PC-3 (cell line): ENCODE results near the gene VTA1. TPM values are rescaled to one million over a fixed set of nuclear protein-coding genes. Genes with fewer than 3 reads are reported as not detected.

ENCODE experiments used
- ATAC-seq: fragments of 200-7000 bp; cut with Tn5 transposase; 2 replicates; pipeline ENCODE4 v1.9.1; 2020; ENCODE audit warnings: mild to moderate bottlenecking, moderate library complexity
- BruUV-seq: library from RNA; stranded (reverse); fragments of 400-500 nt; replicated peaks from 2 replicates; lab custom pipeline; 2021; lab: Mats Ljungman, UMichigan
- CTCF ChIA-PET: fragments of 300-600 bp; sonication (Branson Sonifier 250); formaldehyde crosslinking; loops from one replicate; lab custom pipeline; 2022; ENCODE audit warnings: antibody characterized with exemption; lab: Charles Lee
- POLR2A ChIA-PET: fragments of 300-600 bp; sonication (Branson Sonifier 250); formaldehyde crosslinking; loops from one replicate; lab custom pipeline; 2022; ENCODE audit warnings: antibody characterized with exemption; ENCODE audit not compliant: unreplicated experiment; lab: Charles Lee
- DNase-seq: peaks from one replicate; pipeline ENCODE4 v3.0.0-alpha.2; 2015
- H2AFZ ChIP-seq: fragments of 300-600 bp; sonication (generic); 2 replicates; pipeline ENCODE4 v1.6.0; 2016; ENCODE audit warnings: antibody characterized with exemption, low read length
- H3F3A ChIP-seq: fragments of 300-600 bp; sonication (generic); one replicate; pipeline ENCODE4 v1.6.0; 2017; ENCODE audit warnings: antibody characterized with exemption, low read length, control low read depth, mild to moderate bottlenecking; ENCODE audit not compliant: unreplicated experiment
- H3K27ac ChIP-seq: fragments of 300-600 bp; sonication (generic); 2 replicates; pipeline ENCODE4 v1.5.1; 2016; ENCODE audit warnings: mild to moderate bottlenecking, low read length
- H3K27me3 ChIP-seq: fragments of 300-600 bp; sonication (generic); 2 replicates; pipeline ENCODE4 v1.6.1; 2016; ENCODE audit warnings: low read length, mixed read lengths
- H3K36me3 ChIP-seq: fragments of 300-600 bp; sonication (generic); 2 replicates; pipeline ENCODE4 v1.6.1; 2016; ENCODE audit warnings: low read depth, mixed run types, low read length, mixed read lengths
- H3K4me1 ChIP-seq: fragments of 300-600 bp; sonication (generic); 2 replicates; pipeline ENCODE4 v1.5.1; 2016; ENCODE audit warnings: low read length; ENCODE audit not compliant: insufficient read depth
- H3K4me2 ChIP-seq: fragments of 300-600 bp; sonication (generic); 2 replicates; pipeline ENCODE4 v1.6.0; 2016; ENCODE audit warnings: low read length
- H3K4me3 ChIP-seq: fragments of 300-600 bp; sonication (generic); 2 replicates; pipeline ENCODE4 v1.5.1; 2016; ENCODE audit warnings: mild to moderate bottlenecking, low read length, mixed read lengths
- H3K79me2 ChIP-seq: fragments of 300-600 bp; sonication (generic); 2 replicates; pipeline ENCODE4 v1.6.1; 2017; ENCODE audit warnings: low read length, mixed read lengths
- H3K9ac ChIP-seq: fragments of 300-600 bp; sonication (generic); 2 replicates; pipeline ENCODE4 v1.6.0; 2016; ENCODE audit warnings: mild to moderate bottlenecking, low read length
- H3K9me2 ChIP-seq: fragments of 300-600 bp; sonication (generic); replicated peaks from 2 replicates; pipeline ENCODE4 v1.6.1; 2016; ENCODE audit warnings: mixed run types, low read length, mixed read lengths
- H3K9me3 ChIP-seq: fragments of 300-600 bp; sonication (generic); 2 replicates; pipeline ENCODE4 v1.6.1; 2016; ENCODE audit warnings: low read length, mixed read lengths
- H4K20me1 ChIP-seq: fragments of 300-600 bp; sonication (generic); 2 replicates; pipeline ENCODE4 v1.6.1; 2016; ENCODE audit warnings: low read length, mixed read lengths
- EZH2 ChIP-seq: fragments of 300-600 bp; sonication (generic); IDR thresholded peaks from one replicate; pipeline ENCODE4 v1.6.1; 2017; ENCODE audit warnings: antibody characterized with exemption, mild to moderate bottlenecking, low read length; ENCODE audit not compliant: unreplicated experiment
- EZH2phosphoT487 ChIP-seq: fragments of 300-600 bp; sonication (generic); IDR thresholded peaks from 2 replicates; pipeline ENCODE4 v1.6.1; 2018; ENCODE audit warnings: mild to moderate bottlenecking, antibody characterized with exemption, low read length, borderline replicate concordance
- intact Hi-C: fragments of 100-400 bp; cut with micrococcal nuclease; formaldehyde crosslinking; loops from 2 replicates; pipeline ENCODE4 v1.9.0; 2023
- total RNA-seq: library from RNA; depleted of rRNA; stranded (reverse); fragments of >200 nt; gene quantifications from 2 replicates; pipeline ENCODE4 v1.2.3, GENCODE V29; 2014
- TF ChIP-seq, protein P1 (sequence below): fragments of 300-600 bp; sonication (generic); conservative IDR thresholded peaks from 2 replicates; pipeline ENCODE4 v1.5.1; 2017; ENCODE audit warnings: antibody characterized with exemption, low read depth, mild to moderate bottlenecking, low read length

Gene VTA1
- total RNA-seq, 1 experiment from 2014 or later: 38.6 TPM

GRCh38 chr6:142255785-142256184, 108.7 kb downstream of the VTA1 start:
- POLR2A ChIA-PET: no interaction called here
- no peaks in the 10 kb centered on the region for H4K20me1 ChIP-seq
- no peak overlapping the region for H3K4me2 ChIP-seq
- no peaks in the 10 kb centered on the region for H3K4me1 ChIP-seq
- no peaks in the 10 kb centered on the region for H3F3A ChIP-seq
- H3K9ac ChIP-seq: no peak overlapping the region
- no peaks in the 10 kb centered on the region for H3K79me2 ChIP-seq
- no peak for TF ChIP-seq EZH2
- TF ChIP-seq, protein P1, sequence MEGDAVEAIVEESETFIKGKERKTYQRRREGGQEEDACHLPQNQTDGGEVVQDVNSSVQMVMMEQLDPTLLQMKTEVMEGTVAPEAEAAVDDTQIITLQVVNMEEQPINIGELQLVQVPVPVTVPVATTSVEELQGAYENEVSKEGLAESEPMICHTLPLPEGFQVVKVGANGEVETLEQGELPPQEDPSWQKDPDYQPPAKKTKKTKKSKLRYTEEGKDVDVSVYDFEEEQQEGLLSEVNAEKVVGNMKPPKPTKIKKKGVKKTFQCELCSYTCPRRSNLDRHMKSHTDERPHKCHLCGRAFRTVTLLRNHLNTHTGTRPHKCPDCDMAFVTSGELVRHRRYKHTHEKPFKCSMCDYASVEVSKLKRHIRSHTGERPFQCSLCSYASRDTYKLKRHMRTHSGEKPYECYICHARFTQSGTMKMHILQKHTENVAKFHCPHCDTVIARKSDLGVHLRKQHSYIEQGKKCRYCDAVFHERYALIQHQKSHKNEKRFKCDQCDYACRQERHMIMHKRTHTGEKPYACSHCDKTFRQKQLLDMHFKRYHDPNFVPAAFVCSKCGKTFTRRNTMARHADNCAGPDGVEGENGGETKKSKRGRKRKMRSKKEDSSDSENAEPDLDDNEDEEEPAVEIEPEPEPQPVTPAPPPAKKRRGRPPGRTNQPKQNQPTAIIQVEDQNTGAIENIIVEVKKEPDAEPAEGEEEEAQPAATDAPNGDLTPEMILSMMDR: no peak
- TF ChIP-seq EZH2phosphoT487: no peak
- DNase-seq: no peak
- no peaks in the 10 kb centered on the region for H3K9me3 ChIP-seq
- H3K36me3 ChIP-seq: no peaks in the 10 kb centered on the region
- ATAC-seq: no peak
- intact Hi-C loops: no loop called here
- no TSS peak for BruUV-seq
- no peak overlapping the region for H2AFZ ChIP-seq
- CTCF ChIA-PET: no interaction called here
- H3K27me3 ChIP-seq: no peaks in the 10 kb centered on the region
- H3K9me2 ChIP-seq: no peaks in the 10 kb centered on the region
- no peak overlapping the region for H3K4me3 ChIP-seq
- no peak overlapping the region for H3K27ac ChIP-seq

DNA sequence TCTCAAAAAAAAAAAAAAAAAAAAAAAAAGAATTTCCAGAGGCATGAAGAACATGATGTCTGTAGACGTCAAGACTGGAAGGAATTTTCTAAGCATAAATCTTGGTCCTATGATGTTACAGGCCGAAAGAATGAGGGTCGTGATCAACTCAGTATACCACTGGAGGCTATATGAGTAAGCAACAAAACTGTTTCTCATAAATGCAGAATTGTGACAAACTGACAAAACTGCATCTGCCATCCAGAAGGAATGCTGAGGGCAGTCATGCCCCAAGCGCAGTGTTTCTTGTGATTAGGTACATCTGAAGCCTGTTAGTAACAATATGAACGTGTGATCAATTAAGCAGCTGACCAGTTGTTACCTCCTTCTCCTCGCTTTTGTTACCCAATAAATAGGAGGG, 111.2 kb downstream of the VTA1 start:
- POLR2A ChIA-PET: no interaction called here
- H3F3A ChIP-seq: no peaks in the 10 kb centered on the region
- no peaks in the 10 kb centered on the region for H3K79me2 ChIP-seq
- H4K20me1 ChIP-seq: no peaks in the 10 kb centered on the region
- no peaks in the 10 kb centered on the region for H3K36me3 ChIP-seq
- BruUV-seq: no TSS peak
- H3K27me3 ChIP-seq: no peaks in the 10 kb centered on the region
- no peaks in the 10 kb centered on the region for H3K4me1 ChIP-seq
- no peaks in the 10 kb centered on the region for H3K9me2 ChIP-seq
- H3K9ac ChIP-seq: no peak overlapping the region
- H3K27ac ChIP-seq: no peak overlapping the region
- H3K4me3 ChIP-seq: no peak overlapping the region
- H3K4me2 ChIP-seq: no peak overlapping the region
- TF ChIP-seq EZH2phosphoT487 (no peak), EZH2 (no peak)
- TF ChIP-seq, protein P1: no peak
- no peak overlapping the region for H2AFZ ChIP-seq
- no peak for DNase-seq
- intact Hi-C loops: no loop called here
- ATAC-seq: no peak
- no peaks in the 10 kb centered on the region for H3K9me3 ChIP-seq
- CTCF ChIA-PET: no interaction called here

DNA sequence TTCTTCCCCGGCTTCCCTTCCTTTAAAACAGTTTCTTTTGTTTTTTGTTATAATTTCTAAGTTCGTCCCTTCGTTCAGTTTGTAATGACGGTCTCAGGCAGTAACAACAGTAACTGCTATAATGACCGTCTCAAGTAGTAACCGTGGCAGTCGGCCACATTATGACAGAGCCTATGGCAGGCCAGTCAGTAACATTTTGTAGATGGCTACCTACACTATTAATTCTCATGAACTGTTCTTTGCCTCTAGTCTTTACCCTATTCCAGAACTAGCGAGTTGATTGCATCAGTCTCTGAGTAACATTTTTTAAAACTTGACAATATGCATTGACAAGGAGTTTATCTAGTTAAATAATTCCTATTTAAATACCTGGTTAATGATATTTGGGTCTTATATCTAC, 111.7 kb downstream of the VTA1 start:
- H3F3A ChIP-seq: no peaks in the 10 kb centered on the region
- no peaks in the 10 kb centered on the region for H3K27me3 ChIP-seq
- intact Hi-C loops: no loop called here
- H3K36me3 ChIP-seq: no peaks in the 10 kb centered on the region
- H3K27ac ChIP-seq: no peak overlapping the region
- no peak overlapping the region for H2AFZ ChIP-seq
- no TSS peak for BruUV-seq
- H4K20me1 ChIP-seq: no peaks in the 10 kb centered on the region
- no peak for ATAC-seq
- ChIA-PET POLR2A (no interaction called here), CTCF (no interaction called here)
- DNase-seq: no peak
- H3K9me2 ChIP-seq: no peaks in the 10 kb centered on the region
- H3K4me3 ChIP-seq: no peak overlapping the region
- H3K9ac ChIP-seq: no peak overlapping the region
- no peaks in the 10 kb centered on the region for H3K79me2 ChIP-seq
- no peaks in the 10 kb centered on the region for H3K4me1 ChIP-seq
- H3K4me2 ChIP-seq: no peak overlapping the region
- TF ChIP-seq EZH2phosphoT487 (no peak), EZH2 (no peak)
- TF ChIP-seq, protein P1: no peak
- no peaks in the 10 kb centered on the region for H3K9me3 ChIP-seq
